ENCODE measurements around the gene PHACTR3. TPM values are rescaled to one million over a fixed set of nuclear protein-coding genes. Genes with fewer than 3 reads are reported as not detected.

PHACTR3 gene
- total RNA-seq, 1 experiment from 2014 or later: not detected

DNA sequence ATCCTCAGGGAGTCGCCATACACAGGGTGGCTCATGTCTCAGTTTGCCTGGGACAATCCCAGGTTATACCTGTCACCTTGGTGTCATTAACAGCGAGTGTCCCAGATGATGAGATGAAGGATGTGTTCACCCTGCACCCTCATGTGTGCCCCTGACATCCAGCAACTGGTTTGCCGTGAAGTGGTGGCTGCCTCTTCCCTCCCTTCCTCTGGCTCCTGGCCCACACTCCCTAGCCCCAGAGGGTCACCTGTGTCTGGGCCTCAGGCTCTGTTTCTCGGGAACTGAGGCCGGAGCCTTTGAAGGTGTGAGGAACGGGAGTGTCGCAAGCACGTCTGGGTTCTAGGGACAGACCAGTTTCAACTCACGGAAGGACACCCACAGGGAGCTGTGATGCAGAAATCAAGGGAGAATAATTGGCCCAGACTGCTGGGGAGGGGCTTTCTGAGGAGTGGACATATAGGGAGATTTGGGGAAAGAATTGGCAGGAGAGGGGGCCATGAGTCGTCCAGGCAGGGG is 35.8 kb upstream of the PHACTR3 start:
- Histone ChIP-seq H3K27ac (ENCODE audit: insufficient read length, low read depth, low read length) (no peak overlapping the region), H2BK12ac (ENCODE audit: insufficient read length, low read depth, low read length) (no peak overlapping the region), H3K9me3 (ENCODE audit: control insufficient read depth, low read depth, low read length) (no peaks in the 10 kb centered on the region), H3K79me2 (ENCODE audit: insufficient read depth, low read length) (no peaks in the 10 kb centered on the region), H3K23me2 (ENCODE audit: insufficient read length, low read depth, low read length, poor library complexity, severe bottlenecking) (peaks cover 5% of the 10 kb centered on the region), H3K14ac (ENCODE audit: insufficient read depth, low read length) (no peak overlapping the region), H3K18ac (ENCODE audit: insufficient read length, low read depth, low read length) (no peak overlapping the region), H2BK15ac (ENCODE audit: low read depth, low read length) (no peak overlapping the region), H4K91ac (ENCODE audit: insufficient read length, low read depth, low read length) (no peak overlapping the region), H3K4me2 (ENCODE audit: insufficient read depth, insufficient read length, low read length) (no peak overlapping the region), H3T11ph (ENCODE audit: low read length) (no peak overlapping the region), H3K4ac (ENCODE audit: low read depth, low read length) (no peak overlapping the region), H4K8ac (replicated peaks; ENCODE audit: insufficient read length, low read depth, low read length) (no peak overlapping the region), H3K4me1 (ENCODE audit: insufficient read depth, low read length) (no peaks in the 10 kb centered on the region), H3K27me3 (ENCODE audit: insufficient read depth, low read length) (peaks cover 8% of the 10 kb centered on the region; the same call in 1 of the 2 replicates), H2AFZ (ENCODE audit: low read length) (no peak overlapping the region), H2BK120ac (ENCODE audit: low read depth, low read length, poor library complexity, severe bottlenecking) (no peak overlapping the region), H3K23ac (ENCODE audit: insufficient read length, low read depth, low read length) (no peak overlapping the region), H2BK5ac (ENCODE audit: insufficient read length, low read length) (no peak overlapping the region), H2BK20ac (ENCODE audit: low read depth, low read length, poor library complexity, severe bottlenecking) (no peak overlapping the region), H3K79me1 (ENCODE audit: insufficient read depth, low read depth, low read length, poor library complexity, severe bottlenecking) (no peaks in the 10 kb centered on the region), H4K5ac (ENCODE audit: insufficient read length, low read depth, low read length) (no peak overlapping the region), H3K56ac (ENCODE audit: insufficient read length, low read depth, low read length) (no peak overlapping the region), H2AK5ac (ENCODE audit: insufficient read length, low read length) (no peak overlapping the region), H4K20me1 (ENCODE audit: control insufficient read depth, insufficient read depth, insufficient read length) (no peaks in the 10 kb centered on the region), H3K9ac (ENCODE audit: extremely low read depth, insufficient read length, low read length) (no peak overlapping the region)
- Mint-ChIP-seq H3K4me3 (no peak overlapping the region), H3K27me3 (ENCODE audit: low read depth) (peaks cover 55% of the 10 kb centered on the region), H3K9me3 (peaks cover 0 to 18% of the 10 kb centered on the region in 2 experiments; a peak in 3 of 5 replicates), H3K4me1 (peaks cover 4 to 5% of the 10 kb centered on the region in 2 experiments), H3K36me3 (ENCODE audit: insufficient read depth in 1 of 3, low read depth in 3 of 3) (no peaks in the 10 kb centered on the region), H3K27ac (peak overlapping the region in 1 of 3 experiments; percentile 20; a peak in 1 of 7 replicates)
- no CpG with 5 or more reads among the region's 10 CpGs for WGBS (ENCODE audit: extremely low coverage, insufficient read length, low lambda C conversion rate)
- TF ChIP-seq, protein P1, sequence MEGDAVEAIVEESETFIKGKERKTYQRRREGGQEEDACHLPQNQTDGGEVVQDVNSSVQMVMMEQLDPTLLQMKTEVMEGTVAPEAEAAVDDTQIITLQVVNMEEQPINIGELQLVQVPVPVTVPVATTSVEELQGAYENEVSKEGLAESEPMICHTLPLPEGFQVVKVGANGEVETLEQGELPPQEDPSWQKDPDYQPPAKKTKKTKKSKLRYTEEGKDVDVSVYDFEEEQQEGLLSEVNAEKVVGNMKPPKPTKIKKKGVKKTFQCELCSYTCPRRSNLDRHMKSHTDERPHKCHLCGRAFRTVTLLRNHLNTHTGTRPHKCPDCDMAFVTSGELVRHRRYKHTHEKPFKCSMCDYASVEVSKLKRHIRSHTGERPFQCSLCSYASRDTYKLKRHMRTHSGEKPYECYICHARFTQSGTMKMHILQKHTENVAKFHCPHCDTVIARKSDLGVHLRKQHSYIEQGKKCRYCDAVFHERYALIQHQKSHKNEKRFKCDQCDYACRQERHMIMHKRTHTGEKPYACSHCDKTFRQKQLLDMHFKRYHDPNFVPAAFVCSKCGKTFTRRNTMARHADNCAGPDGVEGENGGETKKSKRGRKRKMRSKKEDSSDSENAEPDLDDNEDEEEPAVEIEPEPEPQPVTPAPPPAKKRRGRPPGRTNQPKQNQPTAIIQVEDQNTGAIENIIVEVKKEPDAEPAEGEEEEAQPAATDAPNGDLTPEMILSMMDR (conservative IDR thresholded peaks at IDR 0.05): no peak
- no peak for DNase-seq

Measured in H9 (cell line).